ENCODE data around the gene RGPD5. TPM values are rescaled to one million over a fixed set of nuclear protein-coding genes. Genes with fewer than 3 reads are reported as not detected.
"Not testable (repeated sequence)": the region's sequence is repeated elsewhere in the genome, so short reads cannot be mapped to it uniquely, and the experiment has no call there.

RGPD5 gene
- total RNA-seq, result 100 to 1,000 TPM in 1 of 6 donors, 10 to 100 TPM in 4, 1 to 10 TPM in 1; 9.1 to 270 (median 34.6) TPM

GRCh38 chr2:109794074-109794737, at the start of gene RGPD5:
Gene RGPD5, plus strand, starts transcription at chr2:109794305. Its CDS starts 161 bp downstream, at chr2:109794466.
- H3K4me3 ChIP-seq, H3K27me3 ChIP-seq, H3K9me3 ChIP-seq, H3K36me3 ChIP-seq, H3K4me1 ChIP-seq, H3K27ac ChIP-seq: not testable (repeated sequence)
- no CpG with 5 or more reads among the region's 77 CpGs for WGBS, 2 donors
- ATAC-seq (ENCODE audit: low FRiP score in 2 of 2) (peak; percentile 100), DNase-seq (peak in 1 of 2 donors; percentile 55)

GRCh38 chr2:109751572-109751971, 42.5 kb upstream of the RGPD5 start:
- H3K27me3 ChIP-seq, H3K4me1 ChIP-seq, H3K27ac ChIP-seq, H3K36me3 ChIP-seq, DNase-seq, H3K9me3 ChIP-seq, H3K4me3 ChIP-seq: not testable (repeated sequence)
- ATAC-seq (ENCODE audit: low FRiP score in 2 of 2), result peak in 1 of 2 donors; percentile 40
- no CpG with 5 or more reads among the region's 6 CpGs for WGBS, 2 donors

GRCh38 chr2:109757163-109757824, 36.8 kb upstream of the RGPD5 start:
- H3K9me3 ChIP-seq, DNase-seq, H3K4me1 ChIP-seq, H3K27me3 ChIP-seq, H3K27ac ChIP-seq, H3K36me3 ChIP-seq, H3K4me3 ChIP-seq: not testable (repeated sequence)
- no CpG with 5 or more reads among the region's 3 CpGs for WGBS, 2 donors
- peak in 1 of 2 donors; percentile 7 for ATAC-seq (ENCODE audit: low FRiP score in 2 of 2)

- peak in 1 of 2 donors; percentile 81 for DNase-seq
- not testable (repeated sequence) for H3K36me3 ChIP-seq, H3K9me3 ChIP-seq, H3K27me3 ChIP-seq, H3K27ac ChIP-seq, H3K4me1 ChIP-seq
- WGBS, 2 donors, result 0% methylated on average over 1 of the region's 106 CpGs; no CpG with 5 or more reads in 1 of the 2 donors
- ATAC-seq (ENCODE audit: low FRiP score in 2 of 2), result peak in 1 of 2 donors; percentile 23
- H3K4me3 ChIP-seq, result peak overlapping the region in 3 of 4 donors; percentile 10 to 26 (median 13)
Measured at GRCh38 chr2:109760265-109761042, 33.7 kb upstream of the RGPD5 start.

GRCh38 chr2:109761043-109761454, 33.1 kb upstream of the RGPD5 start:
- not testable (repeated sequence) for H3K36me3 ChIP-seq, H3K27me3 ChIP-seq, H3K9me3 ChIP-seq, H3K4me3 ChIP-seq, H3K27ac ChIP-seq, H3K4me1 ChIP-seq
- no CpG with 5 or more reads among the region's 23 CpGs for WGBS, 2 donors
- peak; percentile 8 to 45 for ATAC-seq (ENCODE audit: low FRiP score in 2 of 2)
- peak in 1 of 2 donors; percentile 25 for DNase-seq

- H3K27ac ChIP-seq; H3K4me1 ChIP-seq; H3K36me3 ChIP-seq; DNase-seq; ATAC-seq (ENCODE audit: low FRiP score in 2 of 2); H3K4me3 ChIP-seq; H3K9me3 ChIP-seq; H3K27me3 ChIP-seq: not testable (repeated sequence)
- WGBS, 2 donors, result 89 to 100% methylated on average over 1 of the region's 5 CpGs
Measured at GRCh38 chr2:109761976-109762375, 32.1 kb upstream of the RGPD5 start.

GRCh38 chr2:109766074-109766473, 28.0 kb upstream of the RGPD5 start:
- ATAC-seq (ENCODE audit: low FRiP score in 2 of 2), result peak in 1 of 2 donors; percentile 52
- not testable (repeated sequence) for H3K27ac ChIP-seq, H3K4me1 ChIP-seq, H3K4me3 ChIP-seq, H3K9me3 ChIP-seq, H3K27me3 ChIP-seq, H3K36me3 ChIP-seq
- WGBS, 2 donors, result 93% methylated on average over 7 of the region's 11 CpGs; no CpG with 5 or more reads in 1 of the 2 donors
- peak in 1 of 2 donors; percentile 32 for DNase-seq

- ATAC-seq (ENCODE audit: low FRiP score in 2 of 2); H3K27ac ChIP-seq; H3K27me3 ChIP-seq; H3K9me3 ChIP-seq; H3K36me3 ChIP-seq; DNase-seq; H3K4me3 ChIP-seq; H3K4me1 ChIP-seq: not testable (repeated sequence)
- 92% methylated on average over 6 of the region's 8 CpGs; no CpG with 5 or more reads in 1 of the 2 donors for WGBS, 2 donors
Measured at GRCh38 chr2:109766886-109767578, 27.1 kb upstream of the RGPD5 start.

GRCh38 chr2:109768934-109769333, 25.2 kb upstream of the RGPD5 start:
- H3K36me3 ChIP-seq; ATAC-seq (ENCODE audit: low FRiP score in 2 of 2); DNase-seq; H3K27ac ChIP-seq; H3K4me1 ChIP-seq; H3K9me3 ChIP-seq; H3K4me3 ChIP-seq; H3K27me3 ChIP-seq: not testable (repeated sequence)
- no CpG with 5 or more reads among the region's 10 CpGs for WGBS, 2 donors

GRCh38 chr2:109779118-109779517, 15.0 kb upstream of the RGPD5 start:
- not testable (repeated sequence) for H3K27me3 ChIP-seq; H3K36me3 ChIP-seq; H3K4me1 ChIP-seq; H3K27ac ChIP-seq; DNase-seq; H3K9me3 ChIP-seq; ATAC-seq (ENCODE audit: low FRiP score in 2 of 2); H3K4me3 ChIP-seq
- no CpG with 5 or more reads among the region's 2 CpGs for WGBS, 2 donors

GRCh38 chr2:109781147-109781816, 12.8 kb upstream of the RGPD5 start:
- no CpG with 5 or more reads among the region's 15 CpGs for WGBS, 2 donors
- not testable (repeated sequence) for H3K27me3 ChIP-seq; H3K27ac ChIP-seq; ATAC-seq (ENCODE audit: low FRiP score in 2 of 2); H3K4me1 ChIP-seq; DNase-seq; H3K36me3 ChIP-seq; H3K4me3 ChIP-seq; H3K9me3 ChIP-seq

- no CpG with 5 or more reads among the region's 2 CpGs for WGBS, 2 donors
- H3K4me3 ChIP-seq; DNase-seq; H3K4me1 ChIP-seq; ATAC-seq (ENCODE audit: low FRiP score in 2 of 2); H3K36me3 ChIP-seq; H3K9me3 ChIP-seq; H3K27ac ChIP-seq; H3K27me3 ChIP-seq: not testable (repeated sequence)
Measured at GRCh38 chr2:109782446-109782993, 11.6 kb upstream of the RGPD5 start.

All from upper lobe of left lung (tissue), 6 donors.